ENCODE results near the gene LARP4. TPM values are rescaled to one million over a fixed set of nuclear protein-coding genes. Genes with fewer than 3 reads are reported as not detected.

The LARP4 gene
- total RNA-seq, 1 donor from 2014 or later, result 48.2 TPM

DNA sequence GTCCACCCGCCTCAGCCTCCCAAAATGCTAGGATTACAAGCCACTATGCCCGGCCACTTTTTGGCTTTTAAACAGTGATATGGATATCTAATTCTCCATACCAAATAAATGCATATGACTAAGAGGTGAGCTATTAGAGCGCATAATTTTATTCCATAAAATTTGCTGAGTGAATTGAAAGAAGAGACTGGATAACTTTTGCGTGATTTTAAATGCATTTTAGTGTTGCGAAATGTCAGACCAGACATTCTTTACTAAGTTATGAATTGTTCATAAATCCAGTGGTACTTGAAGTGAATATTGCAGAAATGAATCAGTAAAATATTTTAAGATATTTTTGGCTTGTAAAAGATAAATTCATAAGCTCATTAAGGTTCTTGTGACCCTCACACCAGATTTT lies 53.2 kb downstream of the LARP4 start:
- Mint-ChIP-seq H3K27ac (ENCODE audit: unreplicated experiment) (no peak overlapping the region), H3K27me3 (ENCODE audit: unreplicated experiment) (no peaks in the 10 kb centered on the region), H3K36me3 (ENCODE audit: unreplicated experiment) (peaks cover 27% of the 10 kb centered on the region), H3K9me3 (ENCODE audit: unreplicated experiment) (no peaks in the 10 kb centered on the region), H3K4me1 (ENCODE audit: unreplicated experiment) (no peaks in the 10 kb centered on the region), H3K4me3 (ENCODE audit: unreplicated experiment) (no peak overlapping the region)
- DNase-seq (ENCODE audit: extremely low spot score, unreplicated experiment), result no peak
- TF ChIP-seq, protein P1, sequence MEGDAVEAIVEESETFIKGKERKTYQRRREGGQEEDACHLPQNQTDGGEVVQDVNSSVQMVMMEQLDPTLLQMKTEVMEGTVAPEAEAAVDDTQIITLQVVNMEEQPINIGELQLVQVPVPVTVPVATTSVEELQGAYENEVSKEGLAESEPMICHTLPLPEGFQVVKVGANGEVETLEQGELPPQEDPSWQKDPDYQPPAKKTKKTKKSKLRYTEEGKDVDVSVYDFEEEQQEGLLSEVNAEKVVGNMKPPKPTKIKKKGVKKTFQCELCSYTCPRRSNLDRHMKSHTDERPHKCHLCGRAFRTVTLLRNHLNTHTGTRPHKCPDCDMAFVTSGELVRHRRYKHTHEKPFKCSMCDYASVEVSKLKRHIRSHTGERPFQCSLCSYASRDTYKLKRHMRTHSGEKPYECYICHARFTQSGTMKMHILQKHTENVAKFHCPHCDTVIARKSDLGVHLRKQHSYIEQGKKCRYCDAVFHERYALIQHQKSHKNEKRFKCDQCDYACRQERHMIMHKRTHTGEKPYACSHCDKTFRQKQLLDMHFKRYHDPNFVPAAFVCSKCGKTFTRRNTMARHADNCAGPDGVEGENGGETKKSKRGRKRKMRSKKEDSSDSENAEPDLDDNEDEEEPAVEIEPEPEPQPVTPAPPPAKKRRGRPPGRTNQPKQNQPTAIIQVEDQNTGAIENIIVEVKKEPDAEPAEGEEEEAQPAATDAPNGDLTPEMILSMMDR (IDR thresholded peaks at IDR 0.05), result no peak

DNA sequence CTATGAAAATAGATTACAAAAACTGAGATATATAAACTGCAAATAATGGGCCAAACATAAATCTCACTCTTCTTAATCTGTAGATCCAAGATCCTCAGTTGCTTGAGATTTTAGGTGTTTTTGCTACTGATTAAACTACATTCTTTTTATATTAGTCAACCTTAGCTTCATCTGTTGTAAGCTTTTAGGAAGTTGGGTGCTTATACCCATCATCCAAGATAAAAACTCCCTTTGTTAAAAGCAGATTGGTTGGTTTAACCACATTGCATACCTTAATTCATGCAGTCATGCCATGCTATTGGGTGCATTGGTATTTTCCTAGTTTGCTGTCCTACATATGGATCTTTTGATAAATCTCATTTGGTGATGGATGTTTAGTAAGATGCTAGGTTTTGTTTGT lies 57.9 kb downstream of the LARP4 start:
- H3K36me3 Mint-ChIP-seq (ENCODE audit: unreplicated experiment), result peaks cover 26% of the 10 kb centered on the region
- no peaks in the 10 kb centered on the region for H3K27me3 Mint-ChIP-seq (ENCODE audit: unreplicated experiment)
- TF ChIP-seq, protein P1 (IDR thresholded peaks at IDR 0.05), result no peak
- H3K27ac Mint-ChIP-seq (ENCODE audit: unreplicated experiment), result no peak overlapping the region
- no peaks in the 10 kb centered on the region for H3K9me3 Mint-ChIP-seq (ENCODE audit: unreplicated experiment)
- DNase-seq (ENCODE audit: extremely low spot score, unreplicated experiment), result no peak
- no peaks in the 10 kb centered on the region for H3K4me1 Mint-ChIP-seq (ENCODE audit: unreplicated experiment)
- no peak overlapping the region for H3K4me3 Mint-ChIP-seq (ENCODE audit: unreplicated experiment)

DNA sequence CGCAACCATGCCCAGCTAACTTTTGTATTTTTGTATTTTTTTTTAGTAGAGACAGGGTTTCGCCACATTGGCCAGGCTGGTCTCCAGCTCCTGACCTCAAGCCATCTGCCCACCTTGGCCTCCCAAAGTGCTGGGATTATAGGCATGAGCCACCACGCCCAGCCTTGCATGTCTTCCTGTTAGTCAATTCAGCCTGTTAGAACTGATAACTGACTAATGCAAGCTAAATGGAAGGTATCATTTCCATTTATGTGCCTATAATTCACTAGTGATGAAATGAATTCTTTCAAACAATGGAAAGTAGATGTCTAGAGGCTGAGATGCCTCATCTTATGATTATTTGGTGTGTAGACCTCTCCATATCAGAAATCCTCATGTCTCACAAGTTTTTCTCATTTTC lies 66.8 kb downstream of the LARP4 start:
- peaks cover 50% of the 10 kb centered on the region for H3K36me3 Mint-ChIP-seq (ENCODE audit: unreplicated experiment)
- DNase-seq (ENCODE audit: extremely low spot score, unreplicated experiment), result no peak
- no peaks in the 10 kb centered on the region for H3K9me3 Mint-ChIP-seq (ENCODE audit: unreplicated experiment)
- no peaks in the 10 kb centered on the region for H3K4me1 Mint-ChIP-seq (ENCODE audit: unreplicated experiment)
- no peak overlapping the region for H3K27ac Mint-ChIP-seq (ENCODE audit: unreplicated experiment)
- TF ChIP-seq, protein P1 (IDR thresholded peaks at IDR 0.05), result no peak
- H3K27me3 Mint-ChIP-seq (ENCODE audit: unreplicated experiment), result no peaks in the 10 kb centered on the region
- no peak overlapping the region for H3K4me3 Mint-ChIP-seq (ENCODE audit: unreplicated experiment)

DNA sequence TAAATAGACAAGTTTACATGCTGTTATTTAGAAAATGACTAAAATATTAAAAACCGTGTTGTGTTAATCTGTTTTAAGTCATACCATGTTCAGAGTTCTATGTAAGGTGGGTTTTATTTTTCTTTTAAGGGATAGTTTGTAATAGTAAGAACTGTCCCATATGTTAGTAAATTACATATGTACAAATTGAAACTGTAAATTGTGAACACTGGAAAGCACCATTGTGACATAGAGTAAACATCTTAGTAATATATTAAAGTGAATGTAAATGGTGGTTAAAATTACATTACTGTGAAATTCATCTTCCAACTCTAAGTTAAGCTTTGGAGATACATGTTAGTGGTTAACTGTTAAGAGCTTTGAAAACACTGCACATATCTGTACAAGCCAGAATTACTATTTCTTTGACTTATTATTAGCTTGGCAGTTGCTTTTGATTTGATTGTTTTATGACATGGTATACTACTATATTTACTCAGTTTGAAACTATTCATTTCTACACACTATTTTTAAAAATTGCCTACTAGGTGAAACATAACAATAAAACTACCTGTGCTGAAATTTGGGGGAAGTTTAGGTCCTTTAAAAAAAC lies 76.7 kb downstream of the LARP4 start:
- no peak for DNase-seq (ENCODE audit: extremely low spot score, unreplicated experiment)
- Mint-ChIP-seq H3K27me3 (ENCODE audit: unreplicated experiment) (no peaks in the 10 kb centered on the region), H3K27ac (ENCODE audit: unreplicated experiment) (no peak overlapping the region), H3K4me3 (ENCODE audit: unreplicated experiment) (no peak overlapping the region), H3K9me3 (ENCODE audit: unreplicated experiment) (no peaks in the 10 kb centered on the region), H3K4me1 (ENCODE audit: unreplicated experiment) (no peaks in the 10 kb centered on the region), H3K36me3 (ENCODE audit: unreplicated experiment) (peaks cover 48% of the 10 kb centered on the region)
- TF ChIP-seq, protein P1 (IDR thresholded peaks at IDR 0.05), result no peak

DNA sequence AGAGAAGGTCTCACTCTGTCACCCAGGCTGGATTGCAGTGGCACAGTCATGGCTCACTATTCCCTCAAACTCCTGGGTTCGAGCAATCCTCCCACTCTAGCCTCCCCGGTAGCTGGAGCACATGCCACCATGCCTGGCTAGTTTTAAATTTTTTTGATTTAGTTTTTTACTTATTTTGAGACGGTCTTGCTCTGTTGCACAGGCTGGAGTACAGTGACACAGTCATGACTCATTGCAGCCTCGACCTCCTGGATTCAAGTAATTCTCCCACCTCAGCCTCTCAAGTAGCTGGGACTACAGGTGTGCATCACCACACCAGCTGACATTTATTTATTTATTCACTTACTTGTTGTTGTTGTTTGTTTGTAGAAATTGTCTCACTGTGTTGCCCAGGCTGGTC lies 81.9 kb downstream of the LARP4 start:
- no peaks in the 10 kb centered on the region for H3K9me3 Mint-ChIP-seq (ENCODE audit: unreplicated experiment)
- H3K4me3 Mint-ChIP-seq (ENCODE audit: unreplicated experiment), result no peak overlapping the region
- H3K27me3 Mint-ChIP-seq (ENCODE audit: unreplicated experiment), result no peaks in the 10 kb centered on the region
- H3K36me3 Mint-ChIP-seq (ENCODE audit: unreplicated experiment), result peaks cover 9% of the 10 kb centered on the region
- TF ChIP-seq, protein P1 (IDR thresholded peaks at IDR 0.05), result no peak
- DNase-seq (ENCODE audit: extremely low spot score, unreplicated experiment), result no peak
- no peak overlapping the region for H3K27ac Mint-ChIP-seq (ENCODE audit: unreplicated experiment)
- no peaks in the 10 kb centered on the region for H3K4me1 Mint-ChIP-seq (ENCODE audit: unreplicated experiment)
